Mesothelial cell of epicardium (in vitro differentiated cells): ENCODE data around the gene KPNA5. TPM values are rescaled to one million over a fixed set of nuclear protein-coding genes. Genes with fewer than 3 reads are reported as not detected.
"Not testable (repeated sequence)": the region's sequence is repeated elsewhere in the genome, so short reads cannot be mapped to it uniquely, and the experiment has no call there.

Source experiments
- DNase-seq, 2 experiments: peaks; one replicate each; pipeline ENCODE4 v3.0.0; 2021; ENCODE audit warnings: low spot score in 2 of 2; ENCODE audit not compliant: unreplicated experiment in 2 of 2
- H3K27ac Mint-ChIP-seq: 2 replicates; pipeline ENCODE4 v1.8.0; 2021; ENCODE audit warnings: mixed read lengths
- H3K27me3 Mint-ChIP-seq: 2 replicates; pipeline ENCODE4 v1.8.0; 2021; ENCODE audit warnings: low read depth, mixed read lengths
- H3K36me3 Mint-ChIP-seq: 2 replicates; pipeline ENCODE4 v1.8.0; 2021; ENCODE audit warnings: mixed read lengths
- H3K4me1 Mint-ChIP-seq: 2 replicates; pipeline ENCODE4 v1.8.0; 2021; ENCODE audit warnings: mixed read lengths
- H3K4me3 Mint-ChIP-seq: 2 replicates; pipeline ENCODE4 v1.8.0; 2021; ENCODE audit warnings: mild to moderate bottlenecking, moderate library complexity, mixed read lengths
- H3K9me3 Mint-ChIP-seq: 2 replicates; pipeline ENCODE4 v1.8.0; 2021; ENCODE audit warnings: mixed read lengths
- total RNA-seq: library from RNA; stranded (reverse); gene quantifications from 3 replicates; pipeline ENCODE4 v1.2.1, GENCODE V29; 2021
- TF ChIP-seq, protein P1 (sequence below): fragments of 200-600 bp; sonication (generic); IDR thresholded peaks from one replicate; pipeline ENCODE4 v1.5.0; 2021; ENCODE audit warnings: antibody characterized with exemption; ENCODE audit not compliant: unreplicated experiment

The KPNA5 gene
- total RNA-seq, 1 donor from 2014 or later, result 32.2 TPM

DNA sequence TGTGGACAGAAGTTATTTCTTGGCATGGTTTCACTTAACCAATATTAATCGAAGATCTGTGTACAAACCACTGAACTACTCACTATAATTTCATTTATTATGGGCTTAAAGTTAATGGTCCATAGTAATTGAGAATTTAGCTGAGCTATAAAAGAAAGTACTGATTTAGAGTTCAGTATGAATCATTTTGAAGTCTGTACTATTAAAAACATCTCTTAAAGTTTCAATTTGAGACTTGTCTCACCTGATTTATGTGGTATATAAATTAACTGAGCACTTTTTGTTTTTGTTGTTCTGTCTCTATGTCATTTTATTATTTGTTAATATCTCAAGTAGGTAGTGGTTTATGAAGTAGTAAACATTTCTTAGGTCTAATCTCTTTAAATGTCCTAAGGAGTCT lies 24.9 kb downstream of the KPNA5 start:
- no peak for DNase-seq
- Mint-ChIP-seq H3K4me3 (no peak overlapping the region), H3K4me1 (no peaks in the 10 kb centered on the region), H3K27me3 (no peaks in the 10 kb centered on the region), H3K27ac (no peak overlapping the region), H3K9me3 (no peaks in the 10 kb centered on the region), H3K36me3 (peaks cover 40% of the 10 kb centered on the region)
- TF ChIP-seq, protein P1, sequence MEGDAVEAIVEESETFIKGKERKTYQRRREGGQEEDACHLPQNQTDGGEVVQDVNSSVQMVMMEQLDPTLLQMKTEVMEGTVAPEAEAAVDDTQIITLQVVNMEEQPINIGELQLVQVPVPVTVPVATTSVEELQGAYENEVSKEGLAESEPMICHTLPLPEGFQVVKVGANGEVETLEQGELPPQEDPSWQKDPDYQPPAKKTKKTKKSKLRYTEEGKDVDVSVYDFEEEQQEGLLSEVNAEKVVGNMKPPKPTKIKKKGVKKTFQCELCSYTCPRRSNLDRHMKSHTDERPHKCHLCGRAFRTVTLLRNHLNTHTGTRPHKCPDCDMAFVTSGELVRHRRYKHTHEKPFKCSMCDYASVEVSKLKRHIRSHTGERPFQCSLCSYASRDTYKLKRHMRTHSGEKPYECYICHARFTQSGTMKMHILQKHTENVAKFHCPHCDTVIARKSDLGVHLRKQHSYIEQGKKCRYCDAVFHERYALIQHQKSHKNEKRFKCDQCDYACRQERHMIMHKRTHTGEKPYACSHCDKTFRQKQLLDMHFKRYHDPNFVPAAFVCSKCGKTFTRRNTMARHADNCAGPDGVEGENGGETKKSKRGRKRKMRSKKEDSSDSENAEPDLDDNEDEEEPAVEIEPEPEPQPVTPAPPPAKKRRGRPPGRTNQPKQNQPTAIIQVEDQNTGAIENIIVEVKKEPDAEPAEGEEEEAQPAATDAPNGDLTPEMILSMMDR, result no peak

DNA sequence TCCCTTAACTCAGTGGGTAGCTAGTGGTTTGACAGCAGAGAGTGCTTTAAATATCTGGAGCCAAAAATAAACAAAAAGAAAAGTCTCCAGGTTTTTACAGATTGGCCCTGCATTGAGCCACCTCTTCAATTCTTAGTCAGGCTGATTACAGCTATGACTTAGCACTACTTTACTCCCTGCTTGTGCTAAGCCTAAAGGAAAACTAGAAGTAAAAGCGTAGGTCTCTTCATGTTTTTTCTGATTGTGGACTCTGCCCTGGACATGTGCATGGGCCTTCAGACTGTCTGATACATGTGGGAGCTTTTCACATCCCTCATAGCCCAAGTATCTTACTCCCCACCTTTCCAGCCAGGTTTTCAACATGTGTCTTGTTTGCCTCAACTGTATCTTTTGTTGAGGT lies 33.3 kb downstream of the KPNA5 start:
- no peak overlapping the region for H3K4me3 Mint-ChIP-seq
- no peak for DNase-seq
- H3K9me3 Mint-ChIP-seq, result peaks cover 28% of the 10 kb centered on the region
- H3K4me1 Mint-ChIP-seq, result no peaks in the 10 kb centered on the region
- H3K27ac Mint-ChIP-seq, result no peak overlapping the region
- TF ChIP-seq, protein P1, result no peak
- H3K27me3 Mint-ChIP-seq, result no peaks in the 10 kb centered on the region
- peaks cover 74% of the 10 kb centered on the region for H3K36me3 Mint-ChIP-seq

DNA sequence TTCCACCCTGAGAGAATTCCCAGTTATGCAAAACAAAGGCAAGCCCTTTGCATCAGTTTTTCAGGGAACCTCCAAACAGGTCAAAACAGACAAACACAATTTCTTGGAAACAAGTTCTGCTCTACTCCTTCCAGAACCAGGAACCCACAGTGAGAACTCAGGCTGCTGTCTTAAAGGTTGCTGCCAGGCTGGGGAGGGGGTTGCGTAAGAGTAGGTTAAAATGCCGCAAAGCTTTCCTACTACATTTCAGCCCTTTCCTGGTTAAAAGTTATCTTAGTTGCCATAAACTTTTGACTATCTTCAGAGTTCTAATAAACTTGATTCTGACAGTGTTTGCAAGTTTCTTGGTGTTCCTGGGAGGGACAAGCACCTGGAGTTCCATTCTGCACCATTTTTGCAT lies 33.8 kb downstream of the KPNA5 start:
- Mint-ChIP-seq H3K27ac (no peak overlapping the region), H3K4me1 (no peaks in the 10 kb centered on the region), H3K36me3 (peaks cover 76% of the 10 kb centered on the region), H3K4me3 (no peak overlapping the region), H3K9me3 (peaks cover 28% of the 10 kb centered on the region), H3K27me3 (no peaks in the 10 kb centered on the region)
- TF ChIP-seq, protein P1, result no peak
- DNase-seq, result no peak

DNA sequence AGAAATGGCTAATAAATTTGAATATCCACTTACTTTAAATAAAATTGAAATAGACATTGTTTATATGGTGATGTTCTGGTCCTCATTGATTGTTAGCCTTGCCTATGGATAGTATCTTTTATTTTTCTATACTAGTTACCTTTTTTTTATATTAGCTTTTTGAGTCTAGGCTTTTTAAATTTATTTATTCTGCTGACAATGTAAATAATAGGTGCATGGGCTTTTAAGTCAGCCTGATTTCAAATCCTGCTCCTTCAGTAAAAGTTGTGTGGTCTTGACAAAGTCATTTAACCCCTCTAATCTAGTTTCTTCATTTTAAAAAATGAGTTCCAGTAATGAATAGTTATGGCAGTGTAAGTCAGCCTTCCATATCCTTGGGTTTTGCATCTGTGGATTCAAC lies 45.9 kb downstream of the KPNA5 start:
- no peaks in the 10 kb centered on the region for H3K27me3 Mint-ChIP-seq
- TF ChIP-seq, protein P1, result no peak
- H3K4me1 Mint-ChIP-seq, result no peaks in the 10 kb centered on the region
- no peak for DNase-seq
- H3K27ac Mint-ChIP-seq, result no peak overlapping the region
- H3K9me3 Mint-ChIP-seq, result no peaks in the 10 kb centered on the region
- peaks cover 34% of the 10 kb centered on the region for H3K36me3 Mint-ChIP-seq
- no peak overlapping the region for H3K4me3 Mint-ChIP-seq

DNA sequence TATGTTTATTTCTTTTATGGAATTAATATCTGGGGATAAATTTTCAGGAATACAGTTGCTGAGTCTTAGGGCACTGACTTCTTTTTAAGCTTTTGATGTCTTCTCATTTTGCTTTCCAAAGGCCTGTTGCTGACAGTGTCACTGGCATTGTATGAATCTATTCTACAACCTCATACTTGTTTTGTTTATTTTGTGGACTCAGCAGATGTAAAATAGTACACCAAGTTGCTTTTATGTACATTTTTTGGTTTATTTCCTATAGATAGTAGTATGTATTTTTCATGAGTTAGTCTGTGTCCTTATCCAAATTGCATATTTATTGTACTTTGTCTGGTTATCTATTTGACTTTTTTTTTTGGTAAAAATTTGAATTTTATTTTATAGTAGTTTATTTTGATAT lies 49.5 kb downstream of the KPNA5 start:
- Mint-ChIP-seq H3K27me3 (no peaks in the 10 kb centered on the region), H3K4me1 (no peaks in the 10 kb centered on the region), H3K36me3 (peaks cover 27% of the 10 kb centered on the region), H3K4me3 (no peak overlapping the region), H3K27ac (no peak overlapping the region), H3K9me3 (peaks cover 3% of the 10 kb centered on the region)
- no peak for DNase-seq
- TF ChIP-seq, protein P1, result no peak

DNA sequence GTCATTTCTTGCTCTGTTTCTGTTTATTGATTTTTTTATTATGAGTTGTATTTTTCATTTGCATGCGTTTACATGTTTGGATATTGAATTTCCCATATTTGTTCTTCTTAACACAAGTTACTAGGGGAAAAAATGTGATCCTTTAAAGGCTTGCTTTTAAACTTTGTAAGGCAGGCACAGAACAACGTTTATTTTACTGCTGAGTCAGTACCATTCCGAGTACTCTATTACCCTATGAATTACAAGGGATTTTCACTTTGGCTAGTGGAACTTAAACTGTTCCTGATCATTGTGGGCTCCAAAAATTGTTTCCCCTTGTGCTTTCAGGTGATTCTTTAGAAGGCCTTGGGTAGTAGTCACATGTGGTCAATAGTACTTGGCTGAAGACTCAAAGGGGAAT lies 56.0 kb downstream of the KPNA5 start:
- Mint-ChIP-seq H3K4me1 (no peaks in the 10 kb centered on the region), H3K27ac (no peak overlapping the region), H3K36me3 (peaks cover 44% of the 10 kb centered on the region), H3K27me3 (no peaks in the 10 kb centered on the region), H3K4me3 (no peak overlapping the region), H3K9me3 (peaks cover 30% of the 10 kb centered on the region)
- no peak for DNase-seq
- TF ChIP-seq, protein P1, result no peak

DNA sequence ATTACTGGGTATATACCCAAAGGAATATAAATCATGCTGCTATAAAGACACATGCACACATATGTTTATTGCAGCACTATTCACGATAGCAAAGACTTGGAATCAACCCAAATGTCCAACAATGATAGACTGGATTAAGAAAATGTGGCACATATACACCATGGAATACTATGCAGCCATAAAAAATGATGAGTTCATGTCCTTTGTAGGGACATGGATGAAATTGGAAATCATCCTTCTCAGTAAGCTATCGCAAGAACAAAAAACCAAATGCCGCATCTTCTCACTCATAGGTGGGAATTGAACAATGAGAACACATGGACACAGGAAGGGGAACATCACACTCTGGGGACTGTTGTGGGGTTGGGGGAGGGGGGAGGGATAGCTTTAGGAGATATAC lies 59.5 kb downstream of the KPNA5 start:
- H3K27ac Mint-ChIP-seq, DNase-seq, H3K27me3 Mint-ChIP-seq, H3K4me3 Mint-ChIP-seq, H3K4me1 Mint-ChIP-seq: not testable (repeated sequence)
- H3K36me3 Mint-ChIP-seq, result peaks cover 30% of the 10 kb centered on the region
- peaks cover 41% of the 10 kb centered on the region for H3K9me3 Mint-ChIP-seq
